ENCODE results near the gene C17orf78.
"Not testable (repeated sequence)": the region's sequence is repeated elsewhere in the genome, so short reads cannot be mapped to it uniquely, and the experiment has no call there.

Gene C17orf78

DNA sequence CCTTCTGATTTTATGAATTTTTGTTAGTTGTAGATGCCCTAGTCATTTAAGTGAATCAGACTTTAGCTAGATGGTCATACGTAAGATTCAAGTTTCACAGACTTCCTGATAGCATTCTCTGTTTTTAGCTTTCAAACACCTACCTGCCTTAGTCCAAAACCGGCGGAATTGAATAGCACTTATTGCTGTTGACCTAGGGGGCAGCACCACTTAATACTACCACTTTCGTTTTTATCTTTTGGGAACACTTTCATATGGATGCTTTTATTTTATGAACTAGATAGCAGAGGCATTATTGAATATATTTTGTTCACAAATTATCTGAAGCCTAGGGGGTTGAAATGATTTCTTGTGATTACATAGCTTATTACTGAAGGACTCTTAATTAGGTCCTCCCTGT, 62.4 kb downstream of the C17orf78 start:
- DNase-seq (ENCODE audit: low spot score) = no peak

DNA sequence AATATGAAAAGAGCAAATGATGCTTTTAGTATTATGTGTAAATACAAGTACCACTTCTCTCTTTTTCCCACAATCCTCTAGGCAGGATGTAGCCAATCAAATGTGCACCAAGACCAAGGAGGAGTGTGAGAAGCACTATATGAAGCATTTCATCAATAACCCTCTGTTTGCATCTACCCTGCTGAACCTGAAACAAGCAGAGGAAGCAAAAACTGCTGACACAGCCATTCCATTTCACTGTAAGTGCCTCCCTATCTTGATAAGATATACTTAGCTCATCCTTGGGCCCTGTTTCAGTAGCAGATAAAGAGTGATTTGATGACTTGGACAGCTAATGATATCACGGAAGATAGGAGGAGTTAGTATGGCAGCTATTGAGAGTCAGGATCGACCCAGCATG, 64.6 kb downstream of the C17orf78 start:
- peak; percentile 3 for DNase-seq (ENCODE audit: low spot score)

DNA sequence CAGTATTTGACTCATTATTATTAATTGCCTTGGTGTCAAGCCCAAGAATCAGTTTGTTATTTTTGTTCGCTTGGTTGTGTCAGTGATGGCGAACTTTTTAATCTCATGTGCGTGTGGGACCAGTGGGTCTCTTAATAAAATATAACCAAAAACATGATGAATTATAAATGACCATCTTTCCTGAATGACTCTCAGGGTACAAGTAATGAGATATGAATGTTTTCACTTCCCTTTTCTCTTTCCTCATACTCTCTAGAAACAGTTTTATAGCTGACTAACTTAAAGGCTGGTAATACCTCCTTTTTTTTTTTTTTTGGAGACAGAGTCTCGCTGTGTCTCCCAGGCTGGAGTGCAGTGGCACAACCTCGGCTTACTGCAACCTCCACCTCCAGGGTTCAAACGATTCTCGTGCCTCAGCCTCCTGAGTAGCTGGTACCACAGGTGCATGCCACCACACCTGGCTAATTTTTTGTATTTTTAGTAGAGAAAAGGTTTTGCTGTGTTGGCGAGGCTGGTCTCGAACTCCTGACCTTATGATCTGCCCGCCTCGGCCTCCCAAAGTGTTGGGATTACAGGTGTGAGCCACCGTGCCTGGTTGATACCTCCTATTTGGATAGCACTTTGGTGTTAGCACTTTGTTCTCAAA, 65.7 kb downstream of the C17orf78 start:
- DNase-seq (ENCODE audit: low spot score) = not testable (repeated sequence)

Data from COLO829 (cell line).